IMR-90 (cell line): ENCODE results near the gene MXD4. TPM values are rescaled to one million over a fixed set of nuclear protein-coding genes. Genes with fewer than 3 reads are reported as not detected.

ENCODE experiments used
- ATAC-seq: fragments of 200-7000 bp; cut with Tn5 transposase; 2 replicates; pipeline ENCODE4 v1.9.1; 2020; ENCODE audit warnings: low read depth, mild to moderate bottlenecking, moderate library complexity
- BruUV-seq: library from RNA; stranded (reverse); fragments of 400-500 nt; replicated peaks from 2 replicates; lab custom pipeline; 2021; lab: Mats Ljungman, UMichigan
- CTCF ChIA-PET: fragments of 300-600 bp; formaldehyde crosslinking; extraction: SDS; loops from one replicate; lab custom pipeline; 2021; ENCODE audit warnings: antibody characterized with exemption; lab: Yijun Ruan, JAX
- POLR2A ChIA-PET: fragments of 300-600 bp; sonication (Branson Sonifier 250); formaldehyde crosslinking; loops from one replicate; lab custom pipeline; 2022; ENCODE audit warnings: antibody characterized with exemption; ENCODE audit not compliant: unreplicated experiment; lab: Charles Lee
- DNase-seq: peaks from one replicate; pipeline ENCODE4 v3.0.0; 2013
- H2AFZ ChIP-seq: replicated peaks from 2 replicates; pipeline ENCODE3; 2013; ENCODE audit warnings: low read length, mild to moderate bottlenecking; ENCODE audit not compliant: poor library complexity
- H2AK5ac ChIP-seq: 2 replicates; pipeline ENCODE4 v1.6.1; 2013; ENCODE audit warnings: low read depth, low read length, inconsistent platforms
- H2AK9ac ChIP-seq: replicated peaks from 2 replicates; pipeline ENCODE3; 2013; ENCODE audit warnings: mild to moderate bottlenecking, low read depth, low read length, moderate library complexity; ENCODE audit not compliant: poor library complexity
- H2BK120ac ChIP-seq: 2 replicates; pipeline ENCODE4 v1.6.1; 2013; ENCODE audit warnings: low read depth, low read length, inconsistent platforms
- H2BK15ac ChIP-seq: 3 replicates; pipeline ENCODE4 v1.6.1; 2013; ENCODE audit warnings: low read depth, low read length, inconsistent platforms
- H2BK20ac ChIP-seq: 2 replicates; pipeline ENCODE4 v1.6.1; 2013; ENCODE audit warnings: low read depth, mild to moderate bottlenecking, inconsistent platforms, low read length, moderate library complexity
- H2BK5ac ChIP-seq: 2 replicates; pipeline ENCODE4 v1.6.1; 2013; ENCODE audit warnings: mild to moderate bottlenecking, low read depth, low read length, inconsistent platforms; ENCODE audit not compliant: poor library complexity, severe bottlenecking
- H3K14ac ChIP-seq: replicated peaks from 2 replicates; pipeline ENCODE4 v1.6.1; 2013; ENCODE audit warnings: low read depth, low read length, inconsistent platforms
- H3K18ac ChIP-seq: 2 replicates; pipeline ENCODE4 v1.6.1; 2013; ENCODE audit warnings: low read depth, low read length, control low read depth
- H3K23ac ChIP-seq: 2 replicates; pipeline ENCODE4 v1.6.1; 2013; ENCODE audit warnings: low read depth, low read length, inconsistent platforms
- H3K27ac ChIP-seq: 2 replicates; pipeline ENCODE4 v1.5.1; 2013; ENCODE audit warnings: mild to moderate bottlenecking, control low read depth, low read length; ENCODE audit not compliant: insufficient read depth
- H3K27me3 ChIP-seq: 2 replicates; pipeline ENCODE4 v1.6.1; 2013; ENCODE audit warnings: low read length; ENCODE audit not compliant: control insufficient read depth, insufficient read depth
- H3K36me3 ChIP-seq: 2 replicates; pipeline ENCODE4 v1.6.1; 2013; ENCODE audit warnings: low read length, mixed read lengths; ENCODE audit not compliant: control insufficient read depth, insufficient read depth
- H3K4ac ChIP-seq: 2 replicates; pipeline ENCODE4 v1.6.1; 2013; ENCODE audit warnings: low read depth, low read length, inconsistent platforms
- H3K4me1 ChIP-seq: 2 replicates; pipeline ENCODE4 v1.6.1; 2013; ENCODE audit warnings: low read length, mixed read lengths; ENCODE audit not compliant: control insufficient read depth, insufficient read depth
- H3K4me2 ChIP-seq: 2 replicates; pipeline ENCODE4 v1.6.1; 2013; ENCODE audit warnings: low read depth, mild to moderate bottlenecking, control low read depth, low read length, moderate library complexity
- H3K4me3 ChIP-seq: 2 replicates; pipeline ENCODE4 v1.5.1; 2013; ENCODE audit warnings: low read depth, mild to moderate bottlenecking, control low read depth, low read length, moderate library complexity; ENCODE audit not compliant: insufficient read depth
- H3K56ac ChIP-seq: 2 replicates; pipeline ENCODE4 v1.6.1; 2013; ENCODE audit warnings: low read length, inconsistent platforms; ENCODE audit not compliant: insufficient read depth; ENCODE audit errors: extremely low read depth
- H3K79me1 ChIP-seq, 2 experiments: 2 replicates each; pipeline ENCODE4 v1.6.1; 2013; ENCODE audit warnings: low read length in 2 of 2, inconsistent platforms in 1 of 2, low read depth in 1 of 2
- H3K9ac ChIP-seq: 2 replicates; pipeline ENCODE4 v1.6.1; 2013; ENCODE audit warnings: low read depth, low read length, control low read depth
- H3K9me1 ChIP-seq: 2 replicates; pipeline ENCODE4 v1.6.1; 2013; ENCODE audit warnings: low read length, inconsistent platforms; ENCODE audit not compliant: insufficient read depth
- H3K9me3 ChIP-seq: 2 replicates; pipeline ENCODE4 v1.6.1; 2013; ENCODE audit warnings: low read length; ENCODE audit not compliant: control insufficient read depth, insufficient read depth
- H4K20me1 ChIP-seq: 2 replicates; pipeline ENCODE4 v1.6.1; 2013; ENCODE audit warnings: low read length, inconsistent platforms; ENCODE audit not compliant: insufficient read depth
- H4K5ac ChIP-seq: 2 replicates; pipeline ENCODE4 v1.6.1; 2013; ENCODE audit warnings: mild to moderate bottlenecking, low read depth, low read length, control low read depth
- H4K8ac ChIP-seq, 2 experiments: 2 replicates each; pipeline ENCODE4 v1.6.1; 2013; ENCODE audit warnings: low read depth in 2 of 2, low read length in 2 of 2, control low read depth in 1 of 2, inconsistent platforms in 1 of 2
- H4K91ac ChIP-seq: 2 replicates; pipeline ENCODE4 v1.6.1; 2013; ENCODE audit warnings: low read depth, low read length, inconsistent platforms; ENCODE audit not compliant: insufficient read depth
- CHD1 ChIP-seq: IDR thresholded peaks from 2 replicates; pipeline ENCODE4 v1.6.1; 2012; ENCODE audit warnings: low read depth, low read length, improper control_type of control experiment
- MAFK ChIP-seq: IDR thresholded peaks from 2 replicates; pipeline ENCODE4 v1.6.1; 2012; ENCODE audit warnings: low read depth, low read length, improper control_type of control experiment
- MXI1 ChIP-seq: IDR thresholded peaks from 2 replicates; pipeline ENCODE4 v1.6.1; 2012; ENCODE audit warnings: low read depth, mild to moderate bottlenecking, low read length, moderate library complexity, borderline replicate concordance
- RAD21 ChIP-seq: IDR thresholded peaks from 2 replicates; pipeline ENCODE4 v1.6.1; 2012; ENCODE audit warnings: low read length, improper control_type of control experiment
- RFX5 ChIP-seq: IDR thresholded peaks from 2 replicates; pipeline ENCODE4 v1.8.0; 2012; ENCODE audit warnings: low read depth, mild to moderate bottlenecking, low read length, moderate library complexity
- SMC3 ChIP-seq: fragments of 150-350 bp; IDR thresholded peaks from 2 replicates; pipeline ENCODE4 v1.6.1; 2016; ENCODE audit warnings: low read depth, mild to moderate bottlenecking, antibody characterized with exemption, low read length, moderate library complexity
- USF2 ChIP-seq: fragments of 150-350 bp; IDR thresholded peaks from 2 replicates; pipeline ENCODE4 v1.6.1; 2017; ENCODE audit warnings: mild to moderate bottlenecking, antibody characterized with exemption, low read length, low read depth
- WGBS, 2 experiments: methylation state at CpG; one replicate each; pipeline versions ENCODE4 v1.1.5 to v1.1.7; 2013; ENCODE audit warnings: missing lambda C conversion rate in 2 of 2; ENCODE audit not compliant: insufficient read length in 1 of 2; ENCODE audit errors: extremely low coverage in 2 of 2; 5-methylcytosine and 5-hydroxymethylcytosine counted together
- dilution Hi-C: fragments of 300-500 bp; cut with HindIII; formaldehyde crosslinking; loops from one replicate; pipeline ENCODE4 v1.14.3; 2018; ENCODE audit warnings: low sequenced_read_pairs; ENCODE audit not compliant: unreplicated experiment
- in situ Hi-C: fragments of 300-500 bp; cut with MboI; formaldehyde crosslinking; loops from 3 replicates; pipeline ENCODE4 v1.14.3; 2019; ENCODE audit warnings: low sequenced_read_pairs, inconsistent platforms, mixed read lengths
- intact Hi-C: fragments of 100-400 bp; cut with micrococcal nuclease; formaldehyde crosslinking; loops from 2 replicates; pipeline ENCODE4 v1.10.0; 2022
- polyA plus RNA-seq, 3 experiments: library from polyadenylated mRNA; depleted of rRNA; stranded (reverse); fragments of >200 nt; gene quantifications; 2 replicates each; pipeline ENCODE4 v1.2.3, GENCODE V29; 2012; ENCODE audit warnings: low replicate concordance in 1 of 3
- total RNA-seq: library from RNA; depleted of rRNA; stranded (reverse); fragments of >200 nt; gene quantifications from 2 replicates; pipeline ENCODE4 v1.2.3, GENCODE V29; 2012
- TF ChIP-seq, protein P1 (sequence below): fragments of 150-350 bp; IDR thresholded peaks from 2 replicates; pipeline ENCODE4 v1.6.1; 2016; ENCODE audit warnings: low read depth, mild to moderate bottlenecking, low read length, moderate library complexity, borderline replicate concordance
- TF ChIP-seq, protein P2 (sequence below): conservative IDR thresholded peaks from 2 replicates; pipeline ENCODE4 v1.5.1; 2012; ENCODE audit warnings: mild to moderate bottlenecking, low read depth, low read length, improper control_type of control experiment

Gene MXD4
- total and polyA plus RNA-seq, 2 of the 4 experiments (the other 2 are of a cell fraction) = 22.8 to 54.4 TPM

DNA sequence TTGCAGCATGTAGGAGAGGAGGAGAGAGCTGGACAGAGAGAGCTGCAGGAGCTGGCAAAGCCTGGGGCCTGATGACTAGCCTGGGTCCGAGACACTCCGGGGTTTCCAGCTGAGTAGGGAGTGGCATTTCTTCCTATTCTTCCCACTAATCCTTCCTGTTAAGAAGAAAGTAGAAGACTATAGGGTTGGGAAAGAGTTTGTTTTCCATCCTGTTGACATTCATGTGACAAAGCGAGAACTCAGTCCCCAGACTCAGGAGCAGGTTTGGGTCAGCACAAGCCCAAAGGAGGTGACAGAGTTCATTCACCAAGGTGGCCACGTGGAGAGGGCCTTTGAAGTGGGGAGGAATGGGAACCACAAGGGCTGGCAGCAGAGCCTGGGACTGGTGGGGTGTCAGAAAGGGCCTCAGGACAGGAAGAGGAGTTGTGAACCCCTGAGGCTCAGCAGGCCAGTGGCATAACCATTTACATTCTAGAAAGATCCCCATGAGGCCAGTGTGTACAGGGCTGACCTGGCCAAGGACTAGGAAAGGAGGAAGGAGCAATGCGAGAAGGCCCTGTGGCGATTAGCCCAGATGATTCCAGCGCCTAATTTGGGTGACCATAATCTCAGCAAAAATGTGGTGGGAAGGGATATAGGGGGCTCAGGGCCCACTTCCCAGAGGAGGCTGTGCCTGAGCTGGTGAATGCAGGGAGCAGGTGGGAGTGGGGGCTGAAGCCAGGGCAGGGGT is 16.7 kb downstream of the MXD4 start:
- POLR2A ChIA-PET = no interaction called here
- Histone ChIP-seq H2AFZ (no peak overlapping the region), H2BK5ac (no peak overlapping the region), H3K23ac (no peak overlapping the region), H3K4me2 (no peak overlapping the region), H3K36me3 (peaks cover 20% of the 10 kb centered on the region; the same call in 1 of the 2 replicates), H3K56ac (no peak overlapping the region), H2BK120ac (no peak overlapping the region), H3K4ac (no peak overlapping the region), H3K79me1 (0 out of 4 replicates have a peak, but pooled peaks cover 2 to 7% of the 10 kb centered on the region in 2 experiments), H2BK20ac (no peak overlapping the region), H3K27ac (no peak overlapping the region), H2BK15ac (no peak overlapping the region), H3K9me1 (0 out of 2 replicates have a peak, but pooled peaks cover 3% of the 10 kb centered on the region), H2AK5ac (no peak overlapping the region), H4K91ac (no peak overlapping the region), H3K14ac (no peak overlapping the region), H3K4me3 (no peak overlapping the region), H4K5ac (no peak overlapping the region), H3K27me3 (no peaks in the 10 kb centered on the region), H4K20me1 (peaks cover 10% of the 10 kb centered on the region; the same call in 1 of the 2 replicates), H3K18ac (no peak overlapping the region), H3K9me3 (no peaks in the 10 kb centered on the region), H3K9ac (no peak overlapping the region), H3K4me1 (peaks cover 6% of the 10 kb centered on the region), H4K8ac (no peak overlapping the region; a peak in 1 of 4 replicates), H2AK9ac (no peak overlapping the region)
- DNase-seq (no peak), ATAC-seq (no peak)
- intact Hi-C loops (no loop called here), in situ Hi-C loops (no loop called here), dilution Hi-C loops (no loop called here)
- no TSS peak for BruUV-seq
- no peak for TF ChIP-seq RAD21
- no peak for TF ChIP-seq USF2
- no peak for TF ChIP-seq CHD1
- TF ChIP-seq MAFK = no peak
- no peak for TF ChIP-seq MXI1
- no peak for TF ChIP-seq SMC3
- TF ChIP-seq, protein P1, sequence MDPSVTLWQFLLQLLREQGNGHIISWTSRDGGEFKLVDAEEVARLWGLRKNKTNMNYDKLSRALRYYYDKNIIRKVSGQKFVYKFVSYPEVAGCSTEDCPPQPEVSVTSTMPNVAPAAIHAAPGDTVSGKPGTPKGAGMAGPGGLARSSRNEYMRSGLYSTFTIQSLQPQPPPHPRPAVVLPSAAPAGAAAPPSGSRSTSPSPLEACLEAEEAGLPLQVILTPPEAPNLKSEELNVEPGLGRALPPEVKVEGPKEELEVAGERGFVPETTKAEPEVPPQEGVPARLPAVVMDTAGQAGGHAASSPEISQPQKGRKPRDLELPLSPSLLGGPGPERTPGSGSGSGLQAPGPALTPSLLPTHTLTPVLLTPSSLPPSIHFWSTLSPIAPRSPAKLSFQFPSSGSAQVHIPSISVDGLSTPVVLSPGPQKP = no peak
- TF ChIP-seq, protein P2, sequence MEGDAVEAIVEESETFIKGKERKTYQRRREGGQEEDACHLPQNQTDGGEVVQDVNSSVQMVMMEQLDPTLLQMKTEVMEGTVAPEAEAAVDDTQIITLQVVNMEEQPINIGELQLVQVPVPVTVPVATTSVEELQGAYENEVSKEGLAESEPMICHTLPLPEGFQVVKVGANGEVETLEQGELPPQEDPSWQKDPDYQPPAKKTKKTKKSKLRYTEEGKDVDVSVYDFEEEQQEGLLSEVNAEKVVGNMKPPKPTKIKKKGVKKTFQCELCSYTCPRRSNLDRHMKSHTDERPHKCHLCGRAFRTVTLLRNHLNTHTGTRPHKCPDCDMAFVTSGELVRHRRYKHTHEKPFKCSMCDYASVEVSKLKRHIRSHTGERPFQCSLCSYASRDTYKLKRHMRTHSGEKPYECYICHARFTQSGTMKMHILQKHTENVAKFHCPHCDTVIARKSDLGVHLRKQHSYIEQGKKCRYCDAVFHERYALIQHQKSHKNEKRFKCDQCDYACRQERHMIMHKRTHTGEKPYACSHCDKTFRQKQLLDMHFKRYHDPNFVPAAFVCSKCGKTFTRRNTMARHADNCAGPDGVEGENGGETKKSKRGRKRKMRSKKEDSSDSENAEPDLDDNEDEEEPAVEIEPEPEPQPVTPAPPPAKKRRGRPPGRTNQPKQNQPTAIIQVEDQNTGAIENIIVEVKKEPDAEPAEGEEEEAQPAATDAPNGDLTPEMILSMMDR = no peak
- no peak for TF ChIP-seq RFX5
- CTCF ChIA-PET = no interaction called here
- WGBS, 2 experiments = 95% methylated on average over 3 of the region's 7 CpGs; no CpG with 5 or more reads in 1 of the 2 experiments
